Left colon (tissue), 2 donors: ENCODE data around the gene YKT6. TPM values are rescaled to one million over a fixed set of nuclear protein-coding genes. Genes with fewer than 3 reads are reported as not detected.
"Not testable (repeated sequence)": the region's sequence is repeated elsewhere in the genome, so short reads cannot be mapped to it uniquely, and the experiment has no call there.

Source experiments
- ATAC-seq: fragments of 200-7000 bp; cut with Tn5 transposase; one replicate; pipeline ENCODE4 v1.9.1; 2020; ENCODE audit warnings: mild to moderate bottlenecking, moderate library complexity
- DNase-seq, 2 donors: peaks; one replicate each; pipeline ENCODE4 v3.0.0-alpha.2; 2020
- intact Hi-C, 2 donors: fragments of 100-400 bp; cut with DNase I in 1 of 2; cut with micrococcal nuclease in 1 of 2; formaldehyde crosslinking; loops; one replicate each; pipeline versions ENCODE4 v1.11.2 to v1.14.0; 2022; cut with DNase I, micrococcal nuclease
- total RNA-seq, 2 donors: library from RNA; stranded (reverse); fragmentation: NEBNext Ultra II Directional; extraction: Animal tissue kit (Norgen Biotek cat#: 25700); gene quantifications; one replicate each; pipeline ENCODE4 v1.2.1, GENCODE V29; 2021
- donor health status: DM: no; HTN: no; CAD: no.
- donor health status: DM: yes; HTN: yes; CAD: no.

The YKT6 gene
- total RNA-seq, 2 donors from 2014 or later, result 84.8 to 86.9 TPM

GRCh38 chr7:44163591-44163990 is 37.2 kb upstream of the YKT6 start:
- ATAC-seq, result no peak
- no peak for DNase-seq
- intact Hi-C loops, result no loop called here

- ATAC-seq (no peak), DNase-seq (no peak)
- intact Hi-C loops, result no loop called here
Observed at GRCh38 chr7:44167920-44168319, 32.9 kb upstream of the YKT6 start.

- intact Hi-C loops, DNase-seq: not testable (repeated sequence)
Observed at GRCh38 chr7:44171901-44172300, 28.9 kb upstream of the YKT6 start.

GRCh38 chr7:44172352-44172751 is 28.4 kb upstream of the YKT6 start:
- ATAC-seq, result no peak
- no peak for DNase-seq
- intact Hi-C loops, result no loop called here

More at GRCh38 chr7:44171901-44172300, 28.9 kb upstream of the YKT6 start:
- not testable (repeated sequence) for ATAC-seq

- DNase-seq (no peak), ATAC-seq (no peak)
- intact Hi-C loops, result no loop called here
Observed at GRCh38 chr7:44172803-44173424, 27.9 kb upstream of the YKT6 start.

- intact Hi-C loops, result no loop called here
- ATAC-seq, result no peak
- DNase-seq, result no peak
Observed at GRCh38 chr7:44173911-44174693, 26.7 kb upstream of the YKT6 start.

- intact Hi-C loops, DNase-seq, ATAC-seq: not testable (repeated sequence)
Observed at GRCh38 chr7:44174694-44174948, 26.2 kb upstream of the YKT6 start.

GRCh38 chr7:44175730-44176129 is 25.0 kb upstream of the YKT6 start:
- intact Hi-C loops, result no loop called here
- DNase-seq, result no peak
- no peak for ATAC-seq

- intact Hi-C loops, result no loop called here
- no peak for DNase-seq
- no peak for ATAC-seq
Observed at GRCh38 chr7:44176486-44176885, 24.3 kb upstream of the YKT6 start.

- ATAC-seq, result no peak
- no peak for DNase-seq
- intact Hi-C loops, result no loop called here
Observed at GRCh38 chr7:44177570-44178131, 23.1 kb upstream of the YKT6 start.

- intact Hi-C loops, result no loop called here
- DNase-seq, result no peak
Observed at GRCh38 chr7:44180631-44181030, 20.1 kb upstream of the YKT6 start.

GRCh38 chr7:44182827-44183226 is 18.0 kb upstream of the YKT6 start:
- intact Hi-C loops, result no loop called here
- DNase-seq (no peak), ATAC-seq (no peak)

More at GRCh38 chr7:44180631-44181030, 20.1 kb upstream of the YKT6 start:
- ATAC-seq, result no peak

- ATAC-seq, result no peak
Observed at GRCh38 chr7:44183386-44183785, 17.4 kb upstream of the YKT6 start.

GRCh38 chr7:44184206-44184872 is 16.4 kb upstream of the YKT6 start:
- ATAC-seq, result no peak
- no peak for DNase-seq
- intact Hi-C loops, result no loop called here

More at GRCh38 chr7:44183386-44183785, 17.4 kb upstream of the YKT6 start:
- intact Hi-C loops, result no loop called here
- DNase-seq, result no peak

- ATAC-seq, result no peak
- no peak for DNase-seq
- intact Hi-C loops, result no loop called here
Observed at GRCh38 chr7:44184873-44185446, 15.8 kb upstream of the YKT6 start.

GRCh38 chr7:44185729-44186128 is 15.0 kb upstream of the YKT6 start:
- DNase-seq (no peak), ATAC-seq (no peak)
- intact Hi-C loops, result no loop called here

- DNase-seq (no peak), ATAC-seq (no peak)
- intact Hi-C loops, result no loop called here
Observed at GRCh38 chr7:44186736-44187135, 14.0 kb upstream of the YKT6 start.

- DNase-seq, result no peak
- intact Hi-C loops, result no loop called here
- ATAC-seq, result no peak
Observed at GRCh38 chr7:44187636-44188416, 13.0 kb upstream of the YKT6 start.
